Neural progenitor cell (in vitro differentiated cells): ENCODE measurements around the gene CEP131. TPM values are rescaled to one million over a fixed set of nuclear protein-coding genes. Genes with fewer than 3 reads are reported as not detected.

ENCODE experiments used
- DNase-seq: peaks from one replicate; pipeline ENCODE4 v3.0.0-alpha.2; 2016; ENCODE audit warnings: low spot score
- H2AFZ ChIP-seq: fragments of 200-600 bp; sonication (generic); replicated peaks from 2 replicates; pipeline ENCODE4 v1.6.1; 2016; ENCODE audit warnings: antibody characterized with exemption
- H3F3A ChIP-seq: fragments of 200-600 bp; sonication (generic); 2 replicates; pipeline ENCODE4 v1.6.1; 2016; ENCODE audit warnings: antibody characterized with exemption, low read depth
- H3K27ac ChIP-seq: fragments of 200-600 bp; sonication (generic); 2 replicates; pipeline ENCODE4 v1.5.1; 2016; ENCODE audit warnings: mild to moderate bottlenecking
- H3K27me3 ChIP-seq: fragments of 200-600 bp; sonication (generic); 2 replicates; pipeline ENCODE4 v1.6.1; 2016; ENCODE audit warnings: mild to moderate bottlenecking, moderate library complexity
- H3K36me3 ChIP-seq: fragments of 200-600 bp; sonication (generic); 2 replicates; pipeline ENCODE4 v1.5.1; 2016
- H3K4me1 ChIP-seq: fragments of 200-600 bp; sonication (generic); 2 replicates; pipeline ENCODE4 v1.6.1; 2016; ENCODE audit warnings: mixed run types
- H3K4me2 ChIP-seq: fragments of 200-600 bp; sonication (generic); 2 replicates; pipeline ENCODE4 v1.6.1; 2016
- H3K4me3 ChIP-seq: fragments of 200-600 bp; sonication (generic); 2 replicates; pipeline ENCODE4 v1.5.1; 2016
- H3K79me2 ChIP-seq: fragments of 200-600 bp; sonication (generic); 2 replicates; pipeline ENCODE4 v1.6.1; 2016; ENCODE audit warnings: low read depth
- H3K9ac ChIP-seq: fragments of 200-600 bp; sonication (generic); 2 replicates; pipeline ENCODE4 v1.6.1; 2016
- H3K9me3 ChIP-seq: fragments of 200-600 bp; sonication (generic); 2 replicates; pipeline ENCODE4 v1.5.1; 2016; ENCODE audit warnings: low read depth
- H4K20me1 ChIP-seq: fragments of 200-600 bp; sonication (generic); 2 replicates; pipeline ENCODE4 v1.6.1; 2016; ENCODE audit warnings: low read depth
- H3K27ac Mint-ChIP-seq: 3 replicates; pipeline ENCODE4 v1.8.0; 2021; ENCODE audit warnings: mixed read lengths
- H3K27me3 Mint-ChIP-seq: 2 replicates; pipeline ENCODE4 v1.8.0; 2022; ENCODE audit warnings: low read depth, mild to moderate bottlenecking, inconsistent platforms, moderate library complexity, mixed read lengths; ENCODE audit not compliant: insufficient read depth
- H3K36me3 Mint-ChIP-seq: 3 replicates; pipeline ENCODE4 v1.8.0; 2021; ENCODE audit warnings: mixed read lengths
- H3K4me1 Mint-ChIP-seq: 3 replicates; pipeline ENCODE4 v1.8.0; 2021; ENCODE audit warnings: mixed read lengths
- H3K4me3 Mint-ChIP-seq: 3 replicates; pipeline ENCODE4 v1.8.0; 2021; ENCODE audit warnings: mild to moderate bottlenecking, moderate library complexity, mixed read lengths
- H3K9me3 Mint-ChIP-seq: 3 replicates; pipeline ENCODE4 v1.8.0; 2020; ENCODE audit warnings: mixed read lengths
- EZH2 ChIP-seq: fragments of 200-600 bp; sonication (generic); IDR thresholded peaks from 2 replicates; pipeline ENCODE4 v1.6.1; 2017; ENCODE audit warnings: antibody characterized with exemption, mild to moderate bottlenecking, moderate library complexity
- EZH2phosphoT487 ChIP-seq: fragments of 200-600 bp; sonication (generic); IDR thresholded peaks from 2 replicates; pipeline ENCODE4 v1.6.1; 2017; ENCODE audit warnings: antibody characterized with exemption
- total RNA-seq: library from RNA; depleted of rRNA; stranded (reverse); fragments of >200 nt; gene quantifications from 2 replicates; pipeline ENCODE4 v1.2.3, GENCODE V29; 2015; ENCODE audit warnings: low replicate concordance
- TF ChIP-seq, protein P1 (sequence below): fragments of 200-600 bp; sonication (generic); IDR thresholded peaks from 2 replicates; pipeline ENCODE4 v1.5.1; 2017; ENCODE audit warnings: antibody characterized with exemption, mild to moderate bottlenecking

The CEP131 gene
- total RNA-seq, 1 donor from 2014 or later, result 7.7 TPM

DNA sequence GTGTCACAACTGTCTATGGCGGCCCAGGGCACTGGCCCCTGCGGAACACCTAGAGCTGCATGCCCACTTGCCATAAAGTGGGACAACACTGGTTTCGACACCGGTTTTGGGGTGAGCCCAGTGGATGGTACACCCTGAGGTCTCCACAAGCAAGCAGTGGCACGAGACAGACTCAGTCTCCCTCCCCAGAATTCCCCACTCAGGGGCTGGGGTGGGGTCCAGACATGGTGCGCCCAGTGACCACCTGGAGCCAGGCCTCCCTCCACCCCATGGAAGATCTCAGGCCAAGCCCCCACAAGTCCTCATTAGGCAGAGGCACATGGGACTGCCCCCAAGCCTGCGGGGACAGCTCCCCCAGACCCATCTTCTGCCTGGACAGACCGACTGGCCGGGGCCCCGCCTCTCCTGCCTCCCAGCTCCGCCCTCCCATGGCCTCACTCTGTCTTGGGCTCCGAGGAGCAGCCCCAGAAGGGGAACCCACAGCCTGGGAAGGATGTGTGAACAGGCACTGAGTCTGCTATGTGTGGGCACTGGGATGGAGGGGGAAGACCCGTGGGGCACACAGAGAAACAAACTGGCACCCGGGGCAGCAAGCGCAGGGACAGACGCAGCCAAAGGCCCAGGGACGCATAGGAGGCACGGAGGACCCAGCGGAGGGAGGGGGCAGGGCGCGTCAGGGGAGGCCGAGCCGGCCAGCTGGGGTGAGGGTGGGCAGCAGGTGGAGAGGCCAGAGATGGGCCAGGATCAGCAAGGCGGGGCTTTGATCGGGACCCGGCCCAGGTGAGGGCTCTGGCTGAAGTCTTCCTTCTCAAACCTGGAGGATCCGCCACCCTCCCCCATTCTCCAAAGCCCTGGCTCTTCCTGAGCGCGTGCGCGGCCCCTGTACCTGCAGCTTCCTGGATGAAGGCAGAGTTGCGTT, 13.3 kb upstream of the CEP131 start:
- no peaks in the 10 kb centered on the region for H3K9me3 Mint-ChIP-seq
- peaks cover 2% of the 10 kb centered on the region for H3K36me3 Mint-ChIP-seq
- peaks cover 4% of the 10 kb centered on the region for H3F3A ChIP-seq
- peaks cover 11% of the 10 kb centered on the region for H4K20me1 ChIP-seq
- H3K9ac ChIP-seq, result no peak overlapping the region
- H3K4me2 ChIP-seq, result no peak overlapping the region
- no peak overlapping the region for H2AFZ ChIP-seq
- H3K27ac ChIP-seq, result no peak overlapping the region
- H3K9me3 ChIP-seq, result no peaks in the 10 kb centered on the region
- TF ChIP-seq EZH2phosphoT487 (no peak), EZH2 (no peak)
- TF ChIP-seq, protein P1, sequence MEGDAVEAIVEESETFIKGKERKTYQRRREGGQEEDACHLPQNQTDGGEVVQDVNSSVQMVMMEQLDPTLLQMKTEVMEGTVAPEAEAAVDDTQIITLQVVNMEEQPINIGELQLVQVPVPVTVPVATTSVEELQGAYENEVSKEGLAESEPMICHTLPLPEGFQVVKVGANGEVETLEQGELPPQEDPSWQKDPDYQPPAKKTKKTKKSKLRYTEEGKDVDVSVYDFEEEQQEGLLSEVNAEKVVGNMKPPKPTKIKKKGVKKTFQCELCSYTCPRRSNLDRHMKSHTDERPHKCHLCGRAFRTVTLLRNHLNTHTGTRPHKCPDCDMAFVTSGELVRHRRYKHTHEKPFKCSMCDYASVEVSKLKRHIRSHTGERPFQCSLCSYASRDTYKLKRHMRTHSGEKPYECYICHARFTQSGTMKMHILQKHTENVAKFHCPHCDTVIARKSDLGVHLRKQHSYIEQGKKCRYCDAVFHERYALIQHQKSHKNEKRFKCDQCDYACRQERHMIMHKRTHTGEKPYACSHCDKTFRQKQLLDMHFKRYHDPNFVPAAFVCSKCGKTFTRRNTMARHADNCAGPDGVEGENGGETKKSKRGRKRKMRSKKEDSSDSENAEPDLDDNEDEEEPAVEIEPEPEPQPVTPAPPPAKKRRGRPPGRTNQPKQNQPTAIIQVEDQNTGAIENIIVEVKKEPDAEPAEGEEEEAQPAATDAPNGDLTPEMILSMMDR, result no peak
- no peaks in the 10 kb centered on the region for H3K36me3 ChIP-seq
- H3K4me1 ChIP-seq, result peaks cover 5% of the 10 kb centered on the region
- H3K4me3 ChIP-seq, result no peak overlapping the region
- peaks cover 21% of the 10 kb centered on the region for H3K4me1 Mint-ChIP-seq
- H3K27me3 ChIP-seq, result no peaks in the 10 kb centered on the region
- peaks cover 27% of the 10 kb centered on the region for H3K79me2 ChIP-seq
- peaks cover 5% of the 10 kb centered on the region for H3K27me3 Mint-ChIP-seq
- no peak overlapping the region for H3K27ac Mint-ChIP-seq
- peak overlapping the region; percentile 50 for H3K4me3 Mint-ChIP-seq
- DNase-seq, result no peak

DNA sequence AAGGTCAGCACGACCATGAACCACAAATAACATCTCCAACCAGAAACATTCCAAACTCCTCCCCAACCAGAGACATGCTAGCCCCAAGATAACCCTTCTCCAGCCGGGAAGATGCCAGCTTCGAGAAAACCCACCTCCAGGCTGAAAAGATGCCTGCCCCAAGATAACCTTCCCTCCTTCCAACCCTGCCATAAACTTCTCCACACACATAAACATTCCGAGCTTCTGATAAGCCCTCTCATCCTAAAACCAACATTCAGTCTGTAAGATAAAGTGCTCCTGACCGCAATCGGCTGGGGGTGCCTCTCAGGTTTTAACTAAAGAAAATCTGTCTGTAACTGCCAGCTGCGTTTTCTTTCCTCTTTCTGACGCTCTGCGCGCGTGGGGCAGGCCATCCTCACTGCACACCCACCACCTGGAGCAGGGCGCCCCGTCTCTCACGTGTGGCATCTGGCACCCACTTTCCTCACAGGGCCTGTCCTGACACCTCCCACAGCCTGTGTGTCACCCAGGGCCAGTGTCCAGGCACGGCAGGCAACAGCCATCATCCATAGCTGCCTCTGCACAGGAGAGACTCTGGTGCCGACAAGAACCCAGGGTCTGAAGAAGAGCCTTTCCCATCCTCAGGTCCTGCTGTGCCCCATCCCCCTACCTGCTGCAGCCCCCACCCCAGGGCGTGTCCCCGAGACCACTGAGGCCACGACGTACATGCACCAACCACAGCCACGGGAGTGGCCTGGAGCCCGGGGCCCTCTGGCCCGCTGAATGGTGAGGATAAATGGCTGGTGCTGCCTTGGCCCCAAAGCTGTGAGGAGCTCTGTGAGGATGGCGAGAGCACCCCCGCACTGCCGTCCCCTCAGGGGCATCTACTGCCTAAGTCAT, 12.4 kb upstream of the CEP131 start:
- no peaks in the 10 kb centered on the region for H3K9me3 ChIP-seq
- Mint-ChIP-seq H3K4me1 (peaks cover 16% of the 10 kb centered on the region), H3K4me3 (peak overlapping the region; percentile 68), H3K9me3 (no peaks in the 10 kb centered on the region), H3K27me3 (peaks cover 8% of the 10 kb centered on the region), H3K36me3 (peaks cover 6% of the 10 kb centered on the region), H3K27ac (no peak overlapping the region)
- TF ChIP-seq EZH2, result no peak
- no peak for TF ChIP-seq EZH2phosphoT487
- TF ChIP-seq, protein P1, result no peak
- H4K20me1 ChIP-seq, result peaks cover 9% of the 10 kb centered on the region
- DNase-seq, result no peak
- H3K4me1 ChIP-seq, result peaks cover 3% of the 10 kb centered on the region
- no peaks in the 10 kb centered on the region for H3K36me3 ChIP-seq
- H3K27me3 ChIP-seq, result no peaks in the 10 kb centered on the region
- H2AFZ ChIP-seq, result no peak overlapping the region
- H3K4me3 ChIP-seq, result no peak overlapping the region
- H3K27ac ChIP-seq, result no peak overlapping the region
- peaks cover 21% of the 10 kb centered on the region for H3K79me2 ChIP-seq
- H3F3A ChIP-seq, result no peaks in the 10 kb centered on the region
- H3K9ac ChIP-seq, result no peak overlapping the region
- H3K4me2 ChIP-seq, result no peak overlapping the region

DNA sequence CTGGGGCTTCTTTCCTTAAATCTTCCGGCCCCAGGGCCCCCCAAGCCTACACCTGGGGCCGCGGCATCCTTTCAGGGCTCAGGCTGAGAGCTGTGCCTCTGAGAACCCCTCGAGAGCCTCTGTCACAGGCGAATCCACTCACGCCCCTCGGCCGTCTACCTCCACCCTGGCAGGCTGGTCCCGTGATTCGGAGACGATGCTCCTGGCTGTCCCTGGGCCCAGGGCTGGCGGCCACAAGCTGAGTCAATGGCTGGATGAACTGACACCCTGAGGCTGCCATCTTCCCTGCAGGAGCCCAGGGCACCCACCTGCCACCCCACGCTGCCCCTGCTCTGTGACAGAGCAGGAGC, 11.7 kb upstream of the CEP131 start:
- TF ChIP-seq, protein P1, result no peak
- TF ChIP-seq EZH2 (no peak), EZH2phosphoT487 (no peak)
- H3K4me1 ChIP-seq, result no peaks in the 10 kb centered on the region
- DNase-seq, result no peak
- no peak overlapping the region for H3K4me3 ChIP-seq
- no peaks in the 10 kb centered on the region for H3K36me3 ChIP-seq
- no peak overlapping the region for H2AFZ ChIP-seq
- no peaks in the 10 kb centered on the region for H3F3A ChIP-seq
- H3K27ac Mint-ChIP-seq, result no peak overlapping the region
- peaks cover 9% of the 10 kb centered on the region for H3K27me3 Mint-ChIP-seq
- peaks cover 13% of the 10 kb centered on the region for H3K4me1 Mint-ChIP-seq
- H3K9me3 Mint-ChIP-seq, result no peaks in the 10 kb centered on the region
- H4K20me1 ChIP-seq, result peaks cover 9% of the 10 kb centered on the region
- peaks cover 11% of the 10 kb centered on the region for H3K36me3 Mint-ChIP-seq
- no peak overlapping the region for H3K27ac ChIP-seq
- H3K79me2 ChIP-seq, result peaks cover 14% of the 10 kb centered on the region
- no peaks in the 10 kb centered on the region for H3K9me3 ChIP-seq
- H3K4me3 Mint-ChIP-seq, result no peak overlapping the region
- H3K27me3 ChIP-seq, result no peaks in the 10 kb centered on the region
- H3K4me2 ChIP-seq, result no peak overlapping the region
- H3K9ac ChIP-seq, result no peak overlapping the region
